GM21367 (cell line): ENCODE results near the gene ZBTB20.

Experiments used
- ATAC-seq: cut with Tn5 transposase; IDR thresholded peaks from one replicate; pipeline ENCODE4 v1.9.1; 2021; ENCODE audit not compliant: unreplicated experiment

Gene ZBTB20

GRCh38 chr3:114451561-114452018 is 695.5 kb downstream of the ZBTB20 start:
- ATAC-seq, result no peak

- ATAC-seq, result no peak
These were observed 696.0 kb downstream of the ZBTB20 start for GRCh38 chr3:114451051-114451451.

GRCh38 chr3:114450008-114450596 is 697.0 kb downstream of the ZBTB20 start:
- no peak for ATAC-seq

- ATAC-seq, result no peak
These were observed 697.6 kb downstream of the ZBTB20 start for GRCh38 chr3:114449271-114450007.

- ATAC-seq, result no peak
These were observed 699.1 kb downstream of the ZBTB20 start for GRCh38 chr3:114447950-114448479.

GRCh38 chr3:114447545-114447944 is 699.5 kb downstream of the ZBTB20 start:
- ATAC-seq, result no peak

- ATAC-seq, result no peak
These were observed 700.5 kb downstream of the ZBTB20 start for GRCh38 chr3:114446600-114446999.

- no peak for ATAC-seq
These were observed 701.9 kb downstream of the ZBTB20 start for GRCh38 chr3:114445233-114445632.

- ATAC-seq, result no peak
These were observed 702.9 kb downstream of the ZBTB20 start for GRCh38 chr3:114444216-114444615.

- no peak for ATAC-seq
These were observed 704.8 kb downstream of the ZBTB20 start for GRCh38 chr3:114442246-114442645.

GRCh38 chr3:114441386-114441785 is 705.7 kb downstream of the ZBTB20 start:
- no peak for ATAC-seq

- no peak for ATAC-seq
These were observed 706.4 kb downstream of the ZBTB20 start for GRCh38 chr3:114440700-114441099.

GRCh38 chr3:114439284-114439683 is 707.8 kb downstream of the ZBTB20 start:
- ATAC-seq, result no peak

GRCh38 chr3:114437897-114438296 is 709.2 kb downstream of the ZBTB20 start:
- ATAC-seq, result no peak

- no peak for ATAC-seq
These were observed 710.9 kb downstream of the ZBTB20 start for GRCh38 chr3:114436182-114436581.

GRCh38 chr3:114435386-114436115 is 711.5 kb downstream of the ZBTB20 start:
- no peak for ATAC-seq

- no peak for ATAC-seq
These were observed 714.8 kb downstream of the ZBTB20 start for GRCh38 chr3:114432310-114432709.

- peak; percentile 89 for ATAC-seq
These were observed 719.0 kb downstream of the ZBTB20 start for GRCh38 chr3:114428044-114428595.

GRCh38 chr3:114427285-114428043 is 719.6 kb downstream of the ZBTB20 start:
- no peak for ATAC-seq

GRCh38 chr3:114424337-114424736 is 722.8 kb downstream of the ZBTB20 start:
- no peak for ATAC-seq

GRCh38 chr3:114421204-114421603 is 725.9 kb downstream of the ZBTB20 start:
- no peak for ATAC-seq
